GM23248 (cell line): ENCODE data around the gene PPFIA2. TPM values are rescaled to one million over a fixed set of nuclear protein-coding genes. Genes with fewer than 3 reads are reported as not detected.

Experiments
- DNase-seq: peaks from one replicate; pipeline ENCODE4 v3.0.0-alpha.2; 2015
- H2AFZ ChIP-seq: fragments of 200-600 bp; sonication (generic); 2 replicates; pipeline ENCODE4 v1.6.1; 2016; ENCODE audit warnings: antibody characterized with exemption
- H3F3A ChIP-seq: fragments of 200-600 bp; sonication (generic); 2 replicates; pipeline ENCODE4 v1.6.1; 2016; ENCODE audit warnings: mild to moderate bottlenecking, antibody characterized with exemption, mixed run types; ENCODE audit not compliant: insufficient read depth
- H3K27ac ChIP-seq: fragments of 200-600 bp; sonication (generic); 2 replicates; pipeline ENCODE4 v1.5.1; 2016; ENCODE audit warnings: mild to moderate bottlenecking
- H3K27me3 ChIP-seq: fragments of 200-600 bp; sonication (generic); replicated peaks from 2 replicates; pipeline ENCODE4 v1.6.1; 2016; ENCODE audit warnings: mild to moderate bottlenecking; ENCODE audit not compliant: insufficient read depth
- H3K36me3 ChIP-seq: fragments of 200-600 bp; sonication (generic); 2 replicates; pipeline ENCODE4 v1.6.1; 2016; ENCODE audit warnings: low read depth, mild to moderate bottlenecking
- H3K4me1 ChIP-seq: fragments of 200-600 bp; sonication (generic); 2 replicates; pipeline ENCODE4 v1.6.1; 2016; ENCODE audit warnings: mild to moderate bottlenecking; ENCODE audit not compliant: insufficient read depth
- H3K4me2 ChIP-seq: fragments of 200-600 bp; sonication (generic); one replicate; pipeline ENCODE4 v1.6.1; 2016; ENCODE audit warnings: mild to moderate bottlenecking; ENCODE audit not compliant: unreplicated experiment
- H3K4me3 ChIP-seq: fragments of 200-600 bp; sonication (generic); 2 replicates; pipeline ENCODE4 v1.5.1; 2016; ENCODE audit warnings: mild to moderate bottlenecking
- H3K79me2 ChIP-seq: fragments of 200-600 bp; sonication (generic); 2 replicates; pipeline ENCODE4 v1.6.1; 2016; ENCODE audit warnings: mild to moderate bottlenecking; ENCODE audit not compliant: insufficient read depth
- H3K9ac ChIP-seq: fragments of 200-600 bp; sonication (generic); 2 replicates; pipeline ENCODE4 v1.6.1; 2016; ENCODE audit warnings: mild to moderate bottlenecking
- H3K9me2 ChIP-seq: fragments of 200-600 bp; sonication (generic); 2 replicates; pipeline ENCODE4 v1.6.1; 2016; ENCODE audit warnings: mixed run types, mild to moderate bottlenecking, moderate library complexity; ENCODE audit not compliant: insufficient read depth
- H3K9me3 ChIP-seq: fragments of 200-600 bp; sonication (generic); one replicate; pipeline ENCODE4 v1.6.1; 2017; ENCODE audit warnings: low read depth
- H4K20me1 ChIP-seq: fragments of 200-600 bp; sonication (generic); 2 replicates; pipeline ENCODE4 v1.6.0; 2016; ENCODE audit not compliant: insufficient read depth
- EZH2 ChIP-seq: fragments of 200-600 bp; sonication (generic); IDR thresholded peaks from 2 replicates; pipeline ENCODE4 v1.6.1; 2018; ENCODE audit warnings: antibody characterized with exemption, mild to moderate bottlenecking; ENCODE audit not compliant: insufficient read depth, poor library complexity, severe bottlenecking
- EZH2phosphoT487 ChIP-seq: fragments of 200-600 bp; sonication (generic); IDR thresholded peaks from 2 replicates; pipeline ENCODE4 v1.6.1; 2018; ENCODE audit warnings: antibody characterized with exemption, moderate library complexity, mild to moderate bottlenecking, low read depth; ENCODE audit not compliant: insufficient read depth
- WGBS, 2 experiments: methylation state at CpG; one replicate each; pipeline ENCODE4 v1.1.6; 2015 to 2017; ENCODE audit warnings: low lambda C conversion rate in 2 of 2, low coverage in 1 of 2; ENCODE audit errors: missing lambda C conversion rate in 2 of 2; 5-methylcytosine and 5-hydroxymethylcytosine counted together
- in situ Hi-C: fragments of 300-500 bp; cut with MboI; formaldehyde crosslinking; loops from 2 replicates; pipeline ENCODE4 v1.15.0; 2020
- polyA plus RNA-seq: library from polyadenylated mRNA; unstranded; fragments of >200 nt; fragmentation: Nextera tagmentation; extraction: Ambion mirVana; gene quantifications from 2 replicates; pipeline ENCODE4 v1.2.1, GENCODE V29; 2016
- total RNA-seq: library from RNA; depleted of rRNA; stranded (reverse); fragments of >200 nt; shearing (Covaris generic); gene quantifications from 2 replicates; pipeline ENCODE4 v1.2.3, GENCODE V29; 2014

Gene PPFIA2
- total and polyA plus RNA-seq, 2 experiments from 2014 or later = not detected

GRCh38 chr12:81530352-81530751, 228.8 kb downstream of the PPFIA2 start:
- Histone ChIP-seq H2AFZ (no peak overlapping the region), H3K36me3 (no peaks in the 10 kb centered on the region), H3K4me1 (no peaks in the 10 kb centered on the region), H3K9ac (no peak overlapping the region), H3K4me3 (no peak overlapping the region), H3K9me3 (no peaks in the 10 kb centered on the region), H3K9me2 (no peaks in the 10 kb centered on the region), H4K20me1 (no peaks in the 10 kb centered on the region), H3K79me2 (no peaks in the 10 kb centered on the region), H3K27ac (no peak overlapping the region), H3F3A (no peaks in the 10 kb centered on the region), H3K27me3 (no peaks in the 10 kb centered on the region), H3K4me2 (no peak overlapping the region)
- in situ Hi-C loops = no loop called here
- no peak for TF ChIP-seq EZH2phosphoT487
- TF ChIP-seq EZH2 = no peak
- no peak for DNase-seq
- WGBS, 2 experiments = 40 to 61% methylated on average over 2 of the region's 2 CpGs

GRCh38 chr12:81520064-81520945, 238.8 kb downstream of the PPFIA2 start:
- Histone ChIP-seq H3F3A (no peaks in the 10 kb centered on the region), H3K4me3 (no peak overlapping the region)

GRCh38 chr12:81518638-81519037, 240.5 kb downstream of the PPFIA2 start:
- TF ChIP-seq EZH2phosphoT487 = no peak
- TF ChIP-seq EZH2 = no peak
- no peaks in the 10 kb centered on the region for H3K79me2 ChIP-seq
- no peaks in the 10 kb centered on the region for H3K36me3 ChIP-seq
- no peaks in the 10 kb centered on the region for H3K9me2 ChIP-seq
- H3F3A ChIP-seq = no peaks in the 10 kb centered on the region
- H3K4me3 ChIP-seq = no peak overlapping the region
- H3K27ac ChIP-seq = no peak overlapping the region
- WGBS, 2 experiments = 70 to 86% methylated on average over 1 of the region's 1 CpG
- H3K4me1 ChIP-seq = no peaks in the 10 kb centered on the region
- no peaks in the 10 kb centered on the region for H3K27me3 ChIP-seq
- H4K20me1 ChIP-seq = no peaks in the 10 kb centered on the region
- no peak for DNase-seq
- H3K9me3 ChIP-seq = no peaks in the 10 kb centered on the region
- H2AFZ ChIP-seq = no peak overlapping the region
- in situ Hi-C loops = no loop called here
- H3K9ac ChIP-seq = no peak overlapping the region
- H3K4me2 ChIP-seq = no peak overlapping the region

More at GRCh38 chr12:81520064-81520945, 238.8 kb downstream of the PPFIA2 start:
- Histone ChIP-seq H3K9me3 (no peaks in the 10 kb centered on the region), H3K27ac (no peak overlapping the region), H3K27me3 (no peaks in the 10 kb centered on the region), H3K9ac (no peak overlapping the region), H4K20me1 (no peaks in the 10 kb centered on the region), H3K4me1 (no peaks in the 10 kb centered on the region), H2AFZ (no peak overlapping the region), H3K9me2 (no peaks in the 10 kb centered on the region), H3K36me3 (no peaks in the 10 kb centered on the region), H3K79me2 (no peaks in the 10 kb centered on the region), H3K4me2 (no peak overlapping the region)
- DNase-seq = no peak
- WGBS, 2 experiments = 73 to 77% methylated on average over 6 of the region's 6 CpGs
- in situ Hi-C loops = no loop called here
- TF ChIP-seq EZH2phosphoT487 (no peak), EZH2 (no peak)

GRCh38 chr12:81517296-81517695, 241.9 kb downstream of the PPFIA2 start:
- no peaks in the 10 kb centered on the region for H3K9me2 ChIP-seq
- DNase-seq = no peak
- no peaks in the 10 kb centered on the region for H3F3A ChIP-seq
- no peaks in the 10 kb centered on the region for H3K79me2 ChIP-seq
- no peaks in the 10 kb centered on the region for H3K27me3 ChIP-seq
- no peak overlapping the region for H3K27ac ChIP-seq
- in situ Hi-C loops = no loop called here
- no peak overlapping the region for H3K4me3 ChIP-seq
- WGBS, 2 experiments = 57 to 68% methylated on average over 6 of the region's 6 CpGs
- no peak overlapping the region for H2AFZ ChIP-seq
- TF ChIP-seq EZH2phosphoT487 (no peak), EZH2 (no peak)
- H4K20me1 ChIP-seq = no peaks in the 10 kb centered on the region
- H3K4me2 ChIP-seq = no peak overlapping the region
- H3K9ac ChIP-seq = no peak overlapping the region
- no peaks in the 10 kb centered on the region for H3K9me3 ChIP-seq
- no peaks in the 10 kb centered on the region for H3K4me1 ChIP-seq
- H3K36me3 ChIP-seq = no peaks in the 10 kb centered on the region
